HG02763 (cell line): ENCODE results near the gene USP5.

Experiments
- ATAC-seq: cut with Tn5 transposase; IDR thresholded peaks from one replicate; pipeline ENCODE4 v1.9.1; 2021; ENCODE audit warnings: mild to moderate bottlenecking, moderate library complexity; ENCODE audit not compliant: unreplicated experiment

USP5 gene

DNA sequence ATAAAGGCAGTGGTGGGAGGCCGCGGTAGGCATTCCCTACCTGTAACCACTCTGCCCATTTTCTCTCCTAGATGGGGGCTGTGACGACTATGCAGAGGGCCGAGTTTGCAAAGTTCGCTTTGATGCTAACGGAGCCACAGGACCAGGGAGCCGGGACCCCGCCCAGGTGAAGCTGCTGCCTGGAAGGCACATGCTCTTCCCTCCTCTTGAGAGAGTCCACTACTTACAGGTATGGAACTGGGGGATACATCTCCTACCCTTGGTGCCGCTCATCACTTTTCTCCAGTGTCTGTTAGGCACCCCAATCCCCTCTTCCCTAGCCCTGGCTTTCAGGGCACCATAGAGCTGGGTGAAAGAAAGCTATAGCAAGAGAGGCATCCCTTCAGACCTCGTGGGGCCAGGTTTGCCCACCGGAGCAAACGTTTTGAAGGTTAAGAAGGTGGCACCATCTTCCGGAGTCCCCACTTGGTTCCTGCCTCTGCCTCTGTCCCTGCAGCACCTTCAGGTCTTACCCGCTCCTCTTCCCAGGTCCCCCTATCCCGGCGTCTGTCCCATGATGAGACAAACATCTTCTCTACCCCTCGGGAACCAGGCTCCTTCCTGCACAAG is 25.7 kb upstream of the USP5 start:
- ATAC-seq: no peak

DNA sequence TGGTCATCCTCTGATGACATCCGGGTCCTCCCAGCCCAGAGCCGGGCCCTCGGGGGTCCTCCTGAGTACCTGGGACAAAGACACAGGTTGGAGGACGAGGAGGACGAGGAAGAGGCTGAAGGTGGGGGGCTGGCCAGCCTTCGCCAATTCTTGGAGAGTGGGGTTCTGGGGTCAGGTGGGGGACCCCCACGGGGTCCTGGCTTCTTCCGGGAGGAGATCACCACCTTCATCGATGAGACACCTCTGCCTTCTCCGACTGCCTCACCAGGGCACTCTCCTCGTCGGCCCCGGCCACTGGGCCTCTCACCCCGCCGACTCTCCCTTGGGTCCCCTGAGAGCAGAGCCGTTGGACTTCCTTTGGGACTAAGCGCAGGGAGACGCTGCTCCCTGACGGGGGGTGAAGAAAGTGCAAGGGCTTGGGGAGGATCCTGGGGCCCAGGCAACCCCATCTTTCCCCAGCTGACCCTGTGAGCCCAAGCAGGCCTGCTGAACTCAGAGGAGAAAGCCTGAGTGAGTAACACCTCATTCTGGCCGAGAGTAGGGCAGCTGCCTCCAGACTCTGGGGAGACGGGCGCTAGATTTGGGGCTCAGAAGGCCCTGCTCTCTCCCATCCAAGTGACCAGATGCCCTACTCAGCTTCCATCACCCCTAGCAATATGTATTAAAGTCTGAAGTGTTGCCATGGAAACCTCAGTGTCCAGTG is 25.1 kb upstream of the USP5 start:
- ATAC-seq: no peak

DNA sequence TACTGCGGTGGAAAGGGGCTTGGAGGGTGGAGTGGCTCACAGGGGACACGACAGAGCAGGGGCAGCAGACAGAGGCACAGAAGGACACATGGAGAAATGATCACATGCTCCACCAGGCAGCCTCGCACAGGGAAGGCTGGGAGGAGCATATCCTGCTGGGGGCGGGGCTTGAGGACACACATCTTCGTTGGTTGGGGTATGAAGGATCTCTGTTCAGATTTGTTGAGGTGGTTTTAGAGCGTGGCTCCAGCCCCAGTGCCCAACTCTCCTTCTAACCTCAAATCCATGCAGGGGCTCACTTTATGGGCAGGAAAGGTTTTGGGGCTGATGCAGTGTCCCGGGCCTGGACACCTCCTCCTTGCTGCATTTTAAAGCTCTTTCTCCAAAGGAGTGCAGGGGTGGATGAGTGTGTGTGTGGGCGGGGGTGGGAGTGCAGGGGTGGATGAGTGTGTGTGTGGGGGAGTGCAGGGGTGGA is 24.5 kb upstream of the USP5 start:
- ATAC-seq: no peak

DNA sequence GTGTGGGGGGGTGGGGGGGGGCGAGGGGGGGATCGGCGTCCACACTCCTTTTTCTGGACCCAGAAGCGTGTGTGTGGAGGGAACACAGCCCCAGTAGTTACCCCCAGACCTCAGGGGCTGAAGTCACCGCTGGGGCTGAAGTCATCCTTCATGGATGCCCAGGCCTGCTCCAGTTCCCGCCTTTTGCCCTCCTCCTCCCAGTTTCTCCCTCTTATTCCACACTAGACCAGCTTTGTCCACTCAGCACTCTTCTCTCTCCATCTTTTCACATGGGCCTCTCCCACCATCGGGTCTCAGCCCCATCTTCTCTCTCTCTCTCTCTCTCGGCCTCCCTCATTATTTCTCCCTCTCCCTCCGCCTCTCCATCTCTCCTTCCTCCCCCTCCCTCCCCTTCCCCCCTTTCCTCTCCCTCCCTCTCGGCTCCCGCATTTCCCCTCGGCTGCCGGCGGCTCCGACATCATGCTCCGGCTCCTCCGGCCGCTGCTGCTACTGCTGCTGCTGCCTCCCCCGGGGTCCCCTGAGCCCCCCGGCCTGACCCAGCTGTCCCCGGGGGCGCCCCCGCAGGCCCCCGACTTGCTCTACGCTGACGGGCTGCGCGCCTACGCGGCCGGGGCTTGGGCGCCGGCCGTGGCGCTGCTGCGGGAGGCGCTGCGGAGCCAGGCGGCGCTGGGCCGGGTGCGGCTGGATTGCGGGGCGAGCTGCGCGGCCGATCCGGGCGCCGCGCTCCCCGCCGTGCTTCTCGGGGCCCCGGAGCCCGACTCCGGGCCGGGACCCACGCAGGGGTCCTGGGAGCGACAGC is 23.8 kb upstream of the USP5 start, which contains the start of gene P3H3:
TSS of gene P3H3 (plus strand) at position 426 of the 799 bp plus-strand sequence. CDS start at position 460, 34 bp downstream.
- no peak for ATAC-seq

DNA sequence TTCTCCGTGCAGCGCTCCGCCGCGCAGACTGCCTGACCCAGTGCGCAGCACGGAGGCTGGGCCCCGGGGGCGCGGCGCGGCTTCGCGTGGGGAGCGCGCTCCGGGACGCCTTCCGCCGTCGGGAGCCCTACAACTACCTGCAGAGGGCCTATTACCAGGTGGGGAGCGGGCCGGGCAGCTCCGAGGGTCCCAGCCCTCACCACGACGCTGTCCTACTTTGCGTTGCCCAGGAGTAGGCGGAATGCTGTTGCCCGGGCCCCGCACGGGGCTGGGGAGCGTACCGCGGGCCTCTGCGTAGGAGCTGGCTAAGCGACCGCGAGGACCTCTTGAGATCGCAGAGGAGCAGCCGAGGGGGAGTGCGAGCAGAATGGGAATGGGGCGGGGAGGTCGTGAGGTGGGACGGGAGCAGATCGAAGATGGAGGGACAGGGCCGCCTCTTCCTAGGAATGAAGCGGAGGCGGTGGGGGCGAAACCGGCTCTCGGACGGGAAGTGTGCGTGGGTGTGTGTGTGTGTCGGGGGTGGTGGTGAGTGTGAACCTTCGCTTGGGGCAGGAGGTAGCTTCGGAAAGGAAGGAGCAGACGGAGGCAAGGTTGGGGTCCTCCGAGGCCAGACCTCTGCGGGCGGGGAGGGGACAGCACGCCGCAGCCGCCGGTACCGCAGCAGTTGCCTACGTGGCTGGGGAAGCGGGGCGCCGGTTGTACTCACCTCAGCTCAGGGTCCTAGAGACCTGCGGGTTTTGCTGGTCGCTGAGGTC is 23.0 kb upstream of the USP5 start:
- ATAC-seq: no peak

DNA sequence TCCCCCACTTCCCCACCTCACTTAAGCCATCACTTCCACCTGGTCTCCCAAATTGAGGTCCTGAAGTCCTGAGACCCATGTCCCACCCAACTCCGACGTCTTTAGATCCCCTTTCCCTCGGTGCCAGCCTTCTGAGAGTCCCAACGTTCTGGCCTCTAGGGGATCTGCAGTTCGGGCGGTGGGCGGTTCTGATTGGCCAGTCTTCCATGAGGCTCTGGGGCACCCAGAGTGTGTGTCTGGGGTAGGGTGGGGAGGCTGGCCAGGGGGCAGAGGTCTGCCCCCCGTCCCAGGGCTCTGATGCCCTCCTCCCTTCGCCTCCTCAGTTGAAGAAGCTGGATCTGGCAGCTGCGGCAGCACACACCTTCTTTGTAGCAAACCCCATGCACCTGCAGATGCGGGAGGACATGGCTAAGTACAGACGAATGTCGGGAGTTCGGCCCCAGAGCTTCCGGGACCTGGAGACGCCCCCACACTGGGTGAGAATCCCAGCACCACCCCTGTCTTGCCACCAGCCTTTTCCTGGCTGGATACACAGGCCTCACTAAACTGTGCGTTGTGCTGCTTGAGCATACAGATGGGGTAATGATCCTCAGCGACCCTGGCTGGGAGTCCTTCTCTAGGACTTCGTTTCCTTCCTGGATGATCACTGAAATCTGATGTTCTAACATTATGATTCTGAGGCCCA is 22.3 kb upstream of the USP5 start:
- ATAC-seq: no peak

DNA sequence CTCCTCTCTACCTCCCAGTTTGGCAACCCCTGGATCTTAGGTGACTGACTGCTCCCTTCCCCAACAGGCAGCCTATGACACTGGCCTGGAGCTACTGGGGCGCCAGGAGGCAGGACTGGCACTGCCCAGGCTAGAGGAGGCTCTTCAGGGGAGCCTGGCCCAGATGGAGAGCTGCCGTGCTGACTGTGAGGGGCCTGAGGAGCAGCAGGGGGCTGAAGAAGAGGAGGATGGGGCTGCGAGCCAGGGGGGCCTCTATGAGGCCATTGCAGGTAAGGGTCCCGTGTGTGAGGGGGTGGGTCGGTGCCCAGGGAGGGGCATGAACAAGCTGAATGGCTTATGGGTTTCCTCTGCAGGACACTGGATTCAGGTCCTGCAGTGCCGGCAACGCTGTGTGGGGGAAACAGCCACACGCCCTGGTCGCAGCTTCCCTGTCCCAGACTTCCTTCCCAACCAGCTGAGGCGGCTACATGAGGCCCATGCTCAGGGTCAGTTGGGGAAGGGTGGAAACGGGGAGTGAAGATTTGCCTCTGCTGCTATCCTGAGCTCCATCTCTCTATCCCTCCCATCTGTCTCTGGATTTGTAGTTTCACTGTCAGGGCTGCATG is 21.6 kb upstream of the USP5 start:
- no peak for ATAC-seq

DNA sequence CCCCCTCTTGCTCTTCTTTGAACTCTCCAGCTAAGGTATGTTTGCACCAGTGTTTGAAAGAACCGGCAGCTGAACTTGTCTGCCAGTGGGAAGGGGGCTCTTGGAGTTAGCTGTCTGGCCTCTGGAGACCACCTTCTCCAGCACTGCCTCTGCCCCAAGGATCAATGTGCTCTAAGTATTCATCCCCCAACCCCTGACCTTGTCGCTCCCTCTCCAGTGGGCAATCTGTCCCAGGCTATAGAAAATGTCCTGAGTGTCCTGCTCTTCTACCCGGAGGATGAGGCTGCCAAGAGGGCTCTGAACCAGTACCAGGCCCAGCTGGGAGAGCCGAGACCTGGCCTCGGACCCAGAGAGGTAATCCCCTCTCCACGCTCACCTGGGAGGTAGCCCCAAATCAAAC is 21.0 kb upstream of the USP5 start:
- ATAC-seq: no peak

DNA sequence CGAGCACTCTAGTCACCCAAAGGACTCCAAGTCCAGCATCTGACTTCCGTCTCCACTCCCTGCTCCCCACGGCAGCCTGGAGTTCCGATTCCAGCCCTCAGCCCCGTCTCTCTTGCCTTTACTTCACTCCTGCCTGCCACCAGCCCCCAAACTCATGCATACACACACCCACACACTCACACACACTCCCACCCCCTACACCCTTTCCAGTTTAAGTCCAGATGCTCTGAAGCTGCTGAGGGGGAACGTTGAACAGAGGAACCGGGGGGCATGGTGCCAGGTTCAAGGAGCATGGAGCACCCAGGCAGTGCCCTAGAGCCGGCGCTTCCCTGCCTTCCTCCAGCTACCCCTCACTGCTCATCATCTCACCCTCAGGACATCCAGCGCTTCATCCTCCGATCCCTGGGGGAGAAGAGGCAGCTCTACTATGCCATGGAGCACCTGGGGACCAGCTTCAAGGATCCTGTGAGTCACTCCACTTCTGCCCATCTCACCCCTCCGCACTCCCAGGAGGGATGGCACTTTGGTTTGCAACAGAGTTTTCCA is 20.4 kb upstream of the USP5 start:
- ATAC-seq: no peak

DNA sequence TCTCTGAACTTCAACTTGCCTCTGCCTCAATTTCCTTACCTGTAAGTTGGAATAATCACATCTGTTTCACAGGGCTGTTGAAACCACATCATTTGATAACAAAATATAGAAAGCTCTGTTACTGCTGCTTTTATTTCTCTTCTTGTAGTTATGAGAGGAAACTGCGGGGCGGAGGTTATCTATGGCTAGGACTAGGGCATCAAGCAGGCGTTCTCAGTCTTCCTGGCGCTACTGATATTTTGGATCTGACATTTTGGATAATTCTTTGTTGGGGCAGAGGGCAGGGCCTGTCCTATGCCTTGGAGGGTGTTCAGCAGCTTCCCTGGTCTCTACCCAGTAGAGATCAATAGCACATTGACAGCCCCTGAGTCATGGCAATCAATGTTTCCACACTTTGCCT is 19.8 kb upstream of the USP5 start:
- ATAC-seq: no peak

DNA sequence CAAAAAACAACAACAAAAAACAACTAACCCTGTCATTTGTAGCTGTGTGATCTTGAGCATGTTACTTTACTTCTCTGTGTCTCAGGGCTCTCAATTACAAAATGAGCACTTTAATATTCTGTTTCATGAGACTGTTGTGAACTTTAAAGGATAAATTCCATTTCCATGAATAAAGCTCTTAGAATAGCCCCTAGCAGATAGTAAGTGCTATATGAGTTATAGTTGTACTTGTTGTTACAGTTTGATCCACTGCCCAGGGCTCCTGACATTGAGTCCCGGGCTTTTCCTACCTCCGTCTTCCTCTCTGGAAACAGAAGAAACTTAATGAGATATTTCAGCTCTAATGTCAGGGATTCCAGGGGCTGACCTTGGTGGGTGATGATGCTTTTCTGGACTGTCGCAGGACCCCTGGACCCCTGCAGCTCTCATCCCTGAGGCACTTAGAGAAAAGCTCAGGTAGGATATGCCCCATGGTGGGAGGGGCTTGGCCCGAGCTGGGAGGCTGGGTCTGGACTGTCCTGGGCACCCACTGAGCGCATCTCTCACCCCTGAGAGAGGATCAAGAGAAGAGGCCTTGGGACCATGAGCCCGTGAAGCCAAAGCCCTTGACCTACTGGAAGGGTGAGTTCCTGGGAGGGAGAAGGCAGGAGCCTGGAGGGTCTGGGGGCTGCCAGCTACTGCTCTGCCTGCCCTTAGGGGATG is 18.6 kb upstream of the USP5 start:
- ATAC-seq: no peak

DNA sequence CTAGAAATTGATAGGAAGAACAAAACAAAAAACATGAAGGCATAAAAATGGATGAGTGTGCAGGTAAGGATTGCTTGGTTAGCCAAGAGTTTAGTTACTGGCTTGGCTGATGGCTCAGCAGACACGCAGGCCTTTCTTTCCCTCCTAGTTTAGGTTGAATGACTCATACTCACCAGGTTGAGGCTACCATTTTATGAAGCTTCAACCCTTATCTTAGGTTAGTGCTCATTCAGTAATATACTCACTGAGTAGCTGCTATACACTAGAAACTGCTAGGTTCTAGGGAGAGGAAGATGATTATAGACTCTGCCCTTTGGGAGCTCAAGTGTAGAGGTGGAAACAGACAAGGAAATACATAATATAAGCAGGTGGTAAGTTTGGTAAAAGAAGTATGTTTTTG is 17.7 kb upstream of the USP5 start:
- ATAC-seq: no peak

DNA sequence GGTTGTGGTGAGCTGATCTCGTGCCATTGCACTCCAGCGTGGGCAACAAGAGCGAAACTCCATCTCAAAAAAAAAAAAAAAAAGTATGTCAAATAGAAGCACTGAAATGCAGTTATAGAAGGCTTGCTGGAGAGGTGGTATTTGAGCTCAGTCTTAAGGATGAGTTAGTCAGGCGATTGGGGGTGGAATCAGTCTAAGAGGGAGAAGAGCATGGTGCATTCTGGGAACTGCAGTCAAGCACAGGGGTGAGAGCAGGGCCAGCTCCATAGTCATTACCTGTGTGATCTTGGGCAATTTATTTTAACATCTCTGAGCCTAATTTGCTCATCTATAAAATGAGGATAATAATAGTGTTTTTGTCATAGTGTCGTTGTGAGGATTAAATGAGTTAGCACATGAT is 17.1 kb upstream of the USP5 start:
- ATAC-seq: no peak

DNA sequence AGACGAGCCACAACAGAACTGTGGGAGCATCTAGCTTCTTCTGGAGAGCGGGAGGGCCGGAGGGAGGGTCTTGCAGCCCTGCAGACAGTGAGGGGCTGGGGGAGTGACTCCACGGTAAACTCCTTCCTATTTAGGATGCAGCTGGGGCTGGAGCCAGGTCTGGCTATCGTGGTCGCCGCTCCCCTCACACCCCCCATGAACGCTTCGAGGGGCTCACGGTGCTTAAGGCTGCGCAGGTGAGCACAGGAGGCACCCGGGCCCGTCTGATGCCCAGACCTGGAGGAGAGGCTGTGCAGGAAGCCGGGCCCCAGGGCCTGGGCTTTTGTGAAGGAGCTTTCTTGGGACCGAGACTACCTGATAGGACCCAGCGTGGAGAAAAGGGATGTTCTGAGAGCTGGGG is 15.1 kb upstream of the USP5 start:
- no peak for ATAC-seq

DNA sequence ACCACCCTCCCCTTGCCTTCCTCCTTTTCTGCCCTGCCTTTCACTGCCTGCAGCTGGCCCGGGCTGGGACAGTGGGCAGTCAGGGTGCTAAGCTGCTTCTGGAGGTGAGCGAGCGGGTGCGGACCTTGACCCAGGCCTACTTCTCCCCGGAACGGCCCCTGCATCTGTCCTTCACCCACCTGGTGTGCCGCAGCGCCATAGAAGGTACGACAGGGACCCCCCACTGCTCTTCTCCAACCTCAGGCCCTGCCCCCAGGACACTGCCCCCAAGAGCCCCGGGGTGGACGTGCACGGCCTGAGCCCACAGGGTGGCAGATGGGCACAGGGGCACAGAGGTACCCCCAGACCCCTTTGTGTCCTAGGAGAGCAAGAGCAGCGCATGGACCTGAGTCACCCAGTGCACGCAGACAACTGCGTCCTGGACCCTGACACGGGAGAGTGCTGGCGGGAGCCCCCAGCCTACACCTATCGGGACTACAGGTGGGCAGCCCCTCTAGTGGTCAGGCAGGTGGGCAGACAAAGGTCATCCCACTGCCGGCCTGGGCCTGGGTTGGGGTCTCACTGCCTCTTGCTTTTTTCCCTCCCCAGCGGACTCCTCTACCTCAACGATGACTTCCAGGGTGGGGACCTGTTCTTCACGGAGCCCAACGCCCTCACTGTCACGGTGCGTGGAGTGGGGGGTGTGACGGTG is 14.4 kb upstream of the USP5 start:
- ATAC-seq: no peak

DNA sequence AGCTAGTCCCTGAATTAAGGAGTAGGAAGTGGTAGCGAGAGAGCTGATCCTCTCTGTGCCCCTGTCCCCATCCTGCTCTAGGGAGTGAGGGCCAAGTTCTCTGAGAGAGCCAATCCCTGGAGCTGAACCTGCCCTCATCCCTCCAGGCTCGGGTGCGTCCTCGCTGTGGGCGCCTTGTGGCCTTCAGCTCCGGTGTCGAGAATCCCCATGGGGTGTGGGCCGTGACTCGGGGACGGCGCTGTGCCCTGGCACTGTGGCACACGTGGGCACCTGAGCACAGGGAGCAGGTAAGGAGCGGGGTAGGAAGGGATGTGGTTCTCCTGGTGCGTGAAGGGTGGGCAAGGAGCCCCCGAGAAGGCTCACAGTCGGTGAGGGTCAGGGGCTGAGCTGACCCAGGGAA is 13.1 kb upstream of the USP5 start:
- ATAC-seq: no peak

DNA sequence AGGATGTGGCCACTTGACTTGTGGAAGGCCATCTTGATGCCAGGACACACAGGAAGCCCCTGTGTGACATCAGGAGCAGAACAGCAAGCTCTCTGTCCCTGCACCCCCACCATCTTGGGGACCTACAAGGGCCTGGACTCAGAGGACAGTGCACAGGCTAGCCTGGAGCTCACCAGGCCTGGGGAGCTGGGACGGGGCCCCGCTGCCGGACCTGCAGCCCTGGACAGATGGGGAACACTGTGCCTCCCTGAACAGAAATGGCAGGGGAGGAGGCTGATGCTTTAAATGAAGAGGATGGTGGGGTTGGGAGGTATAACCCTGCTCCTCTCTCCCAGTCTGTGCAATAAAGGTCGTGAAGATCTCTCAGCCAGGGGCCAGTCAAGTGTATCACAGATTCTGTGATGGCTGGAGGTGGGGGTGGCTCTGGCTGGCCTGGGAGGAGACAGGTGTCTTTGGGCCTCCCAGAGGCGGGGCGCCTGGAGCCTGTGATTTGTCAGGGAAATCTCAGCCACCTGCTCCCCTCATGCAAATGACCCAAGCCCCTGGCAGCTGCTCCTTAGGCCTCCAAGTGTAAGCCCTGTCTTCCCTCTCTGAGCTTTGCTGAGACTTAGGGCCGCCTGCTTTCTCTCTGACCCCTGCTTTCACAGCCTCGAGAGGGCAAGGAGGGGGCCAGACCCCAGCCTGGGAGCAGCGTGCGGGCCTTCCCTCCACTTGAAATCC is 12.3 kb upstream of the USP5 start:
- ATAC-seq: peak; percentile 80

DNA sequence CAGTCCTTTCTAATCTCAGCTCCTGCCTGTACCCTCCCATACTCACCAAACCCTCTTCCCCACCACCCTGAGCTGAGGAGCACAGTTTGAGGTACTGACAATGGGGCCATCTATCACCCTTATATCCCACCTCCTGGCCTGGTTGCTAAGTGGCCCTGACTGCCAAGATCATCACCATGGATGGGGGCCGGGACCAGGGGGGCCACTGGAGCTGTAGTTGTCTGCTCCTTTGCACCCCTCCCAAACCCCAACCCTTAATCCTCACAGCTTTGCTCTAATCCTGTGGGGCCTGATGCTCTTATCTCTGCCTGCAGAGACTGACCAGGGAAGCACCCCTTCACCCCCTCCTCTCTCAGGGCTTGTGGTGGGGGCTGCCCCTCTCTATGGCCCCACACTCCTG is 11.6 kb upstream of the USP5 start:
- peak; percentile 7 for ATAC-seq
